HG03575 (cell line): ENCODE measurements around the gene GRM7.

Experiments used
- ATAC-seq: cut with Tn5 transposase; IDR thresholded peaks from one replicate; pipeline ENCODE4 v1.9.1; 2021; ENCODE audit not compliant: unreplicated experiment, insufficient number of reproducible peaks, low FRiP score; ENCODE audit errors: extremely low read depth

The GRM7 gene

DNA sequence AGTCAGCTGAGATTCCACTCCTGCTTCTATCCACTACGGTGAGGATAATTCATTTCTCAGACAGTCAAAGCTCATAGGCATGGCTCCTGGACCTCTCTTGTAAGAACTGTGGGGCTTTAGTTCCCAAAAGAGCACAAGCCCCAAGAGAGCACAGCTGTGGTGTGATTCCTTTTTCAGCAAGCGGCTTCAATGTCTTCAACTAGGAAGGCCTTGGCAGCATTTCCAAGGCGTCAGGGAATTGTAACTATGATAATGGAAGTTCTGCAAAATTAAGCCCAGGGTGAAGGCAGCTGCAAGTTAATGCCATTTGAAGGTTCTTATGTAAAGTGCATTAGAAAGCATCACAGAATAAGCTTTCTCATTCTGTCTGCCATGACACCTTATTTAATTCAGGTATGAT lies 657.1 kb downstream of the GRM7 start:
- no peak for ATAC-seq

GRCh38 chr3:7518456-7518855 lies 657.5 kb downstream of the GRM7 start:
- no peak for ATAC-seq

GRCh38 chr3:7520059-7520458 lies 659.1 kb downstream of the GRM7 start:
- no peak for ATAC-seq

GRCh38 chr3:7520593-7520992 lies 659.7 kb downstream of the GRM7 start:
- ATAC-seq = no peak

- ATAC-seq = no peak
These were observed 675.6 kb downstream of the GRM7 start for GRCh38 chr3:7536510-7536909.

DNA sequence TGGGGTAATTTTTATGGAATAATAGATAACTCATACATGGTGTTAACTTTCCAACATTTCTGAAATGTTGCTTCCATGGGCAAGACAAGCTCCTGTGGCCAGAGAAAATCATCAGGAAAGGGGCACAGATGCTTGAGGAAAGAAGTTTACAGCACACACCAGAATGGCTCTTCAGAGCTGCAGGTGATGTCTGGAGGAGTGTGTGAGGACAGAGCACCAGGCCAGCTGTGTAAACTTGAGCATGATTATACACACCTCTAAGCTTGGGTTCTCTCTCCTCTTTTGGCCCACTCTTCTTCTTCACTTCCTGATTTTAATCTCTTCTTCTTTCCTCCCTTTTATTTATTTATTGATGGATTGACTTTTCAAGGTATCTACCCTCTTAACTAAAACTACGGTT lies 676.0 kb downstream of the GRM7 start:
- ATAC-seq = no peak

- ATAC-seq = no peak
These were observed 682.5 kb downstream of the GRM7 start for GRCh38 chr3:7543294-7543880.

DNA sequence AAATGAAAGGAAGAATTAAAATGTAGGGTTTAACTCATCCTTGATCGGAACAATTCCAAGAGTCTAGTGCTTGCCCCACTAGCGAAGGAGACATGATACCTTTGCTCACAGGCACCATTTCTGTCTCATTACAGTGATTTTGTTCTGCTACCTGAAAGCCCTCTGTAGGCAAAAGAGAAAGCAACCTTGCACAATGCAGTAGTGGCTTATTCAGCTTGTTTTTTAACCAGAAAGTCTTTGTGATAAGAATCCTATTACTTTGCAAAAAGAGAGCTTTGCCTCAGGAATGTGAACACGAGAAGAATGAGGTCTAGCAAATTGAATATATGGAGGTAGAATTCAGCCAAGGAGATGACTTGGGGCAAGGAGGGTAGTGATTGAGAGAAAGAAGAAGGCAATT lies 684.4 kb downstream of the GRM7 start:
- no peak for ATAC-seq

- ATAC-seq = no peak
These were observed 685.3 kb downstream of the GRM7 start for GRCh38 chr3:7546253-7546652.

- ATAC-seq = no peak
These were observed 686.9 kb downstream of the GRM7 start for GRCh38 chr3:7547826-7548225.

GRCh38 chr3:7562892-7563291 lies 702.0 kb downstream of the GRM7 start:
- no peak for ATAC-seq

- ATAC-seq = no peak
These were observed 704.7 kb downstream of the GRM7 start for GRCh38 chr3:7565574-7565973.

DNA sequence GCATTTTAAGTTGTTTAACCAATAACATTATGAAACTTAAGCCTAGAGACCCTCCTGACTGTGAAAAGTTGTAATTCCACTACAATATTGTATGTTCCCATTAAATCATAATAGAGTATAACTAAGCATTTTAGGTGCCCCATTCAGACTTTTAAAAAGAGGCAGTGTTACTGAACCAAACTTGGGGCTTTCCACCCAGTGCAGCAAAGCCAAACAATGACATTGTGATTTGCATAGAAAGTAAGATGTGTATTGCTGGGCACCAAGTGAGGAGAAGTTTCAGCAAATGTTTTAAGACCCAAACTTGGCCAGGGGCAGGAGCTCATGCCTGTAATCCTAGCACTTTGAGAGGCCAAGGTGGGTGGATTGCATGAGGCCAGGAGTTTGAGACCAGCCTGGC lies 706.2 kb downstream of the GRM7 start:
- no peak for ATAC-seq

- no peak for ATAC-seq
These were observed 707.7 kb downstream of the GRM7 start for GRCh38 chr3:7568526-7569184.

GRCh38 chr3:7573330-7573729 lies 712.4 kb downstream of the GRM7 start:
- no peak for ATAC-seq

- no peak for ATAC-seq
These were observed 713.5 kb downstream of the GRM7 start for GRCh38 chr3:7574435-7574834.

GRCh38 chr3:7576071-7576470 lies 715.2 kb downstream of the GRM7 start:
- ATAC-seq = no peak

DNA sequence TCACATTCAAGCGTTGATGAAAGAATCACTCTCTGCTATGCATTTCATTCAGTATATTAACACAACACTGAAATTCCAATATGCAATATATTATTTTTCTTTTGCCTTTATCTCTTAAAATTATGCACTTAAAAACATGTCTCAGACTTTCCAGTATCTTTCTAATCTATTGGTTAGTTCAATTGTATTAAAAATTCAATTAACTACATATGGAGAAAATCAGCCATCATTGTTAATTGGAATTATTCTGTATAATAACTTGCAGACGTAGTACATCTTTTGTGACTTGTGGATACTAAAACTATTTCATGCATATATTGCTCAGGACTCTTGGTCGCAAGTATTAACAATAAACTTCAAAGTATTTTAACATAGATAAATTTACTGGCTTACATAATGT lies 715.6 kb downstream of the GRM7 start:
- ATAC-seq = no peak

GRCh38 chr3:7577513-7577912 lies 716.6 kb downstream of the GRM7 start:
- ATAC-seq = no peak

- ATAC-seq = no peak
These were observed 720.9 kb downstream of the GRM7 start for GRCh38 chr3:7581831-7582230.

- ATAC-seq = no peak
These were observed 724.1 kb downstream of the GRM7 start for GRCh38 chr3:7585052-7585451.
